Gastroesophageal sphincter (tissue), 4 donors: ENCODE measurements around the gene RBM18. TPM values are rescaled to one million over a fixed set of nuclear protein-coding genes. Genes with fewer than 3 reads are reported as not detected.

Experiments
- ATAC-seq: fragments of 150-250 bp; one replicate; pipeline ENCODE4 v1.9.1; 2016; ENCODE audit warnings: mild to moderate bottlenecking, moderate library complexity
- H3K27ac ChIP-seq, 4 donors: fragments of 200-600 bp; sonication (generic) in 3 of 4; 1 replicate in 3 of 4; 2 replicates in 1 of 4; pipeline ENCODE4 v1.5.1; 2016 to 2019
- H3K27me3 ChIP-seq: fragments of 200-600 bp; sonication (generic); one replicate; pipeline ENCODE4 v1.5.1; 2019
- H3K36me3 ChIP-seq, 2 donors: fragments of 200-600 bp; sonication (generic); one replicate each; pipeline ENCODE4 v1.5.1; 2019; ENCODE audit warnings: control low read depth in 1 of 2
- H3K4me1 ChIP-seq, 3 donors: fragments of 200-600 bp; sonication (generic); 1 replicate in 2 of 3; 2 replicates in 1 of 3; pipeline ENCODE4 v1.5.1; 2016 to 2019; ENCODE audit warnings: control low read depth in 2 of 3
- H3K4me3 ChIP-seq, 2 donors: fragments of 200-600 bp; sonication (generic); one replicate each; pipeline ENCODE4 v1.5.1; 2019; ENCODE audit warnings: mild to moderate bottlenecking in 1 of 2, moderate library complexity in 1 of 2
- H3K9me3 ChIP-seq, 3 donors: fragments of 200-600 bp; sonication (generic); one replicate each; pipeline ENCODE4 v1.5.1; 2017 to 2019; ENCODE audit warnings: control low read depth in 2 of 3
- EP300 ChIP-seq: sonication (generic); formaldehyde crosslinking; IDR thresholded peaks from one replicate; pipeline ENCODE4 v1.6.1; 2017; ENCODE audit warnings: antibody characterized with exemption, mild to moderate bottlenecking
- POLR2A ChIP-seq, 2 donors: fragments of 450-650 bp; IDR thresholded peaks; one replicate each; pipeline ENCODE4 v1.6.1; 2017; ENCODE audit warnings: antibody characterized with exemption in 2 of 2, mild to moderate bottlenecking in 2 of 2, moderate library complexity in 1 of 2
- POLR2AphosphoS5 ChIP-seq: sonication (generic); formaldehyde crosslinking; IDR thresholded peaks from one replicate; pipeline ENCODE4 v1.6.1; 2017; ENCODE audit warnings: antibody characterized with exemption
- WGBS, 2 donors: methylation state at CpG; one replicate each; pipeline ENCODE4 v1.1.5; 2018; ENCODE audit warnings: low coverage in 1 of 2; 5-methylcytosine and 5-hydroxymethylcytosine counted together
- total RNA-seq, 4 donors: library from RNA; depleted of rRNA; stranded (reverse); fragments of >200 nt; gene quantifications; one replicate each; pipeline ENCODE4 v1.1.0, GENCODE V29; 2016
- TF ChIP-seq, protein P1 (sequence below), 4 experiments: fragments of 200-600 bp in 2 of 4; fragments of 450-650 bp in 2 of 4; sonication (generic) in 1 of 4; IDR thresholded peaks; one replicate each; pipeline ENCODE4 v1.5.1; 2017 to 2019; ENCODE audit warnings: antibody characterized with exemption in 4 of 4, mild to moderate bottlenecking in 2 of 4, moderate library complexity in 2 of 4

Gene RBM18
- total RNA-seq, 4 donors from 2014 or later = 11.0 to 21.5 (median 18.1) TPM

GRCh38 chr9:122205176-122205575 is 59.5 kb downstream of the RBM18 start:
- H3K36me3 ChIP-seq = no peaks in the 10 kb centered on the region
- no peaks in the 10 kb centered on the region for H3K4me1 ChIP-seq
- no peak for ATAC-seq
- no peaks in the 10 kb centered on the region for H3K9me3 ChIP-seq
- peaks cover 21% of the 10 kb centered on the region for H3K27me3 ChIP-seq
- no peak overlapping the region for H3K4me3 ChIP-seq
- WGBS, 2 donors = 33% methylated on average over 1 of the region's 8 CpGs; no CpG with 5 or more reads in 1 of the 2 donors
- no peak overlapping the region for H3K27ac ChIP-seq
- TF ChIP-seq, protein P1, sequence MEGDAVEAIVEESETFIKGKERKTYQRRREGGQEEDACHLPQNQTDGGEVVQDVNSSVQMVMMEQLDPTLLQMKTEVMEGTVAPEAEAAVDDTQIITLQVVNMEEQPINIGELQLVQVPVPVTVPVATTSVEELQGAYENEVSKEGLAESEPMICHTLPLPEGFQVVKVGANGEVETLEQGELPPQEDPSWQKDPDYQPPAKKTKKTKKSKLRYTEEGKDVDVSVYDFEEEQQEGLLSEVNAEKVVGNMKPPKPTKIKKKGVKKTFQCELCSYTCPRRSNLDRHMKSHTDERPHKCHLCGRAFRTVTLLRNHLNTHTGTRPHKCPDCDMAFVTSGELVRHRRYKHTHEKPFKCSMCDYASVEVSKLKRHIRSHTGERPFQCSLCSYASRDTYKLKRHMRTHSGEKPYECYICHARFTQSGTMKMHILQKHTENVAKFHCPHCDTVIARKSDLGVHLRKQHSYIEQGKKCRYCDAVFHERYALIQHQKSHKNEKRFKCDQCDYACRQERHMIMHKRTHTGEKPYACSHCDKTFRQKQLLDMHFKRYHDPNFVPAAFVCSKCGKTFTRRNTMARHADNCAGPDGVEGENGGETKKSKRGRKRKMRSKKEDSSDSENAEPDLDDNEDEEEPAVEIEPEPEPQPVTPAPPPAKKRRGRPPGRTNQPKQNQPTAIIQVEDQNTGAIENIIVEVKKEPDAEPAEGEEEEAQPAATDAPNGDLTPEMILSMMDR (IDR thresholded peaks at IDR 0.05) = no peak
- no peak for TF ChIP-seq EP300
- no peak for TF ChIP-seq POLR2AphosphoS5

GRCh38 chr9:122204491-122204890 is 60.1 kb downstream of the RBM18 start:
- no peaks in the 10 kb centered on the region for H3K36me3 ChIP-seq
- no peaks in the 10 kb centered on the region for H3K9me3 ChIP-seq
- no peak for ATAC-seq
- WGBS, 2 donors = 87% methylated on average over 6 of the region's 12 CpGs; no CpG with 5 or more reads in 1 of the 2 donors
- no peak for TF ChIP-seq POLR2A (IDR thresholded peaks at IDR 0.05)
- H3K27me3 ChIP-seq = peaks cover 14% of the 10 kb centered on the region
- no peaks in the 10 kb centered on the region for H3K4me1 ChIP-seq
- H3K27ac ChIP-seq = no peak overlapping the region
- H3K4me3 ChIP-seq = no peak overlapping the region

GRCh38 chr9:122204055-122204454 is 60.6 kb downstream of the RBM18 start:
- H3K36me3 ChIP-seq = no peaks in the 10 kb centered on the region
- WGBS, 2 donors = 80 to 82% methylated on average over 3 to 5 of the region's 5 CpGs
- no peak for TF ChIP-seq POLR2A (IDR thresholded peaks at IDR 0.05)
- no peak for TF ChIP-seq EP300
- TF ChIP-seq, protein P1 (IDR thresholded peaks at IDR 0.05) = no peak
- no peak for TF ChIP-seq POLR2AphosphoS5
- H3K4me3 ChIP-seq = no peak overlapping the region
- H3K4me1 ChIP-seq = no peaks in the 10 kb centered on the region
- no peaks in the 10 kb centered on the region for H3K9me3 ChIP-seq
- no peak for ATAC-seq
- no peak overlapping the region for H3K27ac ChIP-seq
- peaks cover 10% of the 10 kb centered on the region for H3K27me3 ChIP-seq

- Histone ChIP-seq H3K4me3 (no peak overlapping the region), H3K36me3 (no peaks in the 10 kb centered on the region), H3K27ac (no peak overlapping the region), H3K4me1 (no peaks in the 10 kb centered on the region), H3K27me3 (peaks cover 9% of the 10 kb centered on the region), H3K9me3 (no peaks in the 10 kb centered on the region)
- WGBS, 2 donors = 83% methylated on average over 2 of the region's 3 CpGs; no CpG with 5 or more reads in 1 of the 2 donors
- no peak for TF ChIP-seq EP300
- no peak for TF ChIP-seq POLR2AphosphoS5
- no peak for TF ChIP-seq POLR2A (IDR thresholded peaks at IDR 0.05)
- TF ChIP-seq, protein P1 (IDR thresholded peaks at IDR 0.05) = no peak
- ATAC-seq = no peak
Observed at GRCh38 chr9:122202111-122202510, 62.5 kb downstream of the RBM18 start.

DNA sequence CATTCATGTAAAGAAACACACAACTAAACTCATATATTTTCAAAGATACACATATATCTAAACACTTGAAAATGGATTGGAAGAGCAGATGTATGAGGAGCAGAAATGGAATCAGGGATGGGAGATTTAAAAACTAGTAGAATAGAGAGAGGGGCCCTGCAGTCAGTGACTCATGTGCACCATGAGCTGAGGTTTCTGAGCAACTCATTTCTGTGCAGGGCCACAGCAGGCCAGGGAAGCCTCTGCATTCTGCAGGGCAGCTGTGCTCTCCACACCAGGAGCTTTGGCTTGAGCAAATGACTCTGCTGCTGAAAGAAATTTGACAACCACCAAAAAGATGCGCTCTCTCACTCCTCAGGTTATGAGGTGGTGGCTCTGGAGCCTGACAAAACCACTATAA is 63.0 kb downstream of the RBM18 start:
- Histone ChIP-seq H3K9me3 (no peaks in the 10 kb centered on the region), H3K4me1 (no peaks in the 10 kb centered on the region), H3K27ac (no peak overlapping the region), H3K4me3 (no peak overlapping the region), H3K27me3 (peaks cover 9% of the 10 kb centered on the region), H3K36me3 (no peaks in the 10 kb centered on the region)
- no peak for ATAC-seq
- TF ChIP-seq POLR2AphosphoS5 = no peak
- TF ChIP-seq POLR2A (IDR thresholded peaks at IDR 0.05) = no peak
- TF ChIP-seq, protein P1 (IDR thresholded peaks at IDR 0.05) = no peak
- no peak for TF ChIP-seq EP300
- WGBS, 2 donors = 83% methylated on average over 1 of the region's 1 CpG; no CpG with 5 or more reads in 1 of the 2 donors
